ENCODE measurements around the gene MMD.
A peak's percentile ranks its signal among the peaks of the same experiment; 100 is the strongest.
"Not testable (repeated sequence)": the region's sequence is repeated elsewhere in the genome, so short reads cannot be mapped to it uniquely, and the experiment has no call there.

Gene MMD

DNA sequence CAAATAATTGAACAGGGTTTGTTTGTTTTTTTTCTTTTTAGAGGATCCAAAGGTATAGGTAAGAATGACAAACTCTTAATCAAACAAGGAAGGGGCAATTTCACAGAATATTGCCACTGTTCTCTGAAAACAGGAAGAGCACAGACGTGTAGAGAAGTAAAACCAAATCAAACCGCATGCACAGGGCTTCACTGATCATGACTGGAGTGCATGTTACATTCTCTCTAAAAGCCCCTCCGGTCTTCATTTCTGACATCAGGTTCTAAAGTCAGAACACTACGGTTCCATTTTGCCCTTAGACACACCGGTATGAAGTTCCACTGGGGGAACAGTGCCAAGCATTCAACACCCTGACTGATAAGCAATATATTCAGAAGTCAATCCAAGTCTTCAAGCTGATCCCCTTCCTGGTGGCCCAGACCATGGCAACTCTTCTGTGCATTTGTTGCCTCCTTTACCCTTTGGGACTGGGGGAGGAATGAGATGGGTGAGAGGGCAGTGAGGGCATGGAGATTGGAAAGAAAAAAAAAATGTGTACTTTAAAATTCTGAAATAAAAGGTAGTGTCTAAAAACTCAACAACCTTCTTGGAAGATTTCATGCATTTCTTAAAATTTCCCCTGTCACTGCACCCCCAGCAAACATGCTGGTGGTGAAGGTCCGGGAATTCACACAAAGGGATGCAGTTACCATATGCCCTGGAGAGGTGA, 1.4 kb downstream of the MMD start:
- DNase-seq (ENCODE audit: low read depth) = no peak

DNA sequence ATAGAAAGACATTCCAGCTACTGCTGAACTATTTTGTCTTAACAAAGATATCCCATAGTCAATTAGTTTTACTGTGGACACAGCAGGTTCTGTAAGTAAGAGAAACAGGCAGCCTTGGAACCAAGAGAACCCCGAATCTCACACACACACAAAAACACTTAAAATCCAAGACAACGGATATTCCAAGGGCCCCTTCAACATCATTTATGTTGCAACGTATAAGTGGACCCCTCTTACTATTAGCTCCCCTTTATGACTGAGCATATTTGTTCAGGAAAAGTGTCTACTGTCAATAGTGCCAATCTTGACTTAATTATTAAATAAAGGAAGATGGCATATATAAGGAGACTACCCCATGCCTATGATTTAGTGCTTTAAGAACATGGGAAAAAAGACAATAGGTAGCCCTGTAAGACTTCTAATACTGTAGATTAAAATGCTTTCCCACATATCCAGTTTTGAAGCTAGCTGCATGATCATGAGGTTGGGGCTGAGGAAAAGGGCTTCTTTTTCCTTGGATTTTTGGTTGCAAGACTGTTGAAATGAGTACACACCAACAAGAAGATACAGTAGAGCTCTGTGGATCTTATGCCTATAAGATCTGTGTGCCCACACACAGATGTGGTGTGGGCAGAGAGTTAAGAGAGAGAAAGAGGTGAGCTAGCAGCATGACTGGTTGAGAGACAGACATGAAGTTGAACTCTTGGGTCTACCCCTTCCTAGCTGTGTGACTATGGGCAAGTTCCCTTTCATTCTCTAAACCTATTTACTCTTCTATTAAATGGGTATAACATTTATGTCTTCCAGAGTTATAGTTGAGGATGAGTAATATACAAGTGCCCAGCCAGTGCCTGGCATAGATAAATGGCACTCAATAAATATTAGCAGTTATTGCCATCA, 3.0 kb downstream of the MMD start:
- DNase-seq (ENCODE audit: low read depth) = no peak

- DNase-seq (ENCODE audit: low read depth) = no peak
These were observed 4.0 kb downstream of the MMD start for GRCh38 chr17:55417411-55418268.

DNA sequence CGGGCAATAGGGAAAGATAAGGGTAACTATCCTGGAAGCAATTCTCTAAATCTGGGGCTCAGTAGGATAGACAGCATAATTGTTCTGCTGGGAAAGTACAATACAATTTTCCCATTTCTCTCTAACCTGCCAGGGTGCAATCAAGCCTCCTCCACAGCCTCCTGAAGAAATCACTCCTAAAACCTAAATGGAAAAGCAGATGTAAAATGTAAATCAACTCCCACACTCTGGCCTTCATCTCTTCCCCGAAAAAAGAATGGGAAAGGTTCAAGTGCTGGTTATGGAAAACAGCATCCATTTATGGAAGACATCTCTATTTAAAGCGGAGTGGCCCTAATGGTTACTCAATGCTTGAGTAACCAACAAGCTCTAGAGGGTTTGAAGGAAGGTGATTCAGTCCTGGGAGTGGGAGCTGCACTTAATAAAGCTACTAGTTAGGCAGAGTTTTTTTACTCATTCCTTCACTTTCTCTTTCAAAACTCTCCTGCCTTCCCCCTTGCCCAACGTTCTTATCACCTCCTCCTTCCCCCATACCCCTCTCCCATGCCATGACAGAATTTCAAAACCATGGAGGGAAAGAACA, 5.1 kb downstream of the MMD start:
- DNase-seq (ENCODE audit: low read depth) = no peak

DNA sequence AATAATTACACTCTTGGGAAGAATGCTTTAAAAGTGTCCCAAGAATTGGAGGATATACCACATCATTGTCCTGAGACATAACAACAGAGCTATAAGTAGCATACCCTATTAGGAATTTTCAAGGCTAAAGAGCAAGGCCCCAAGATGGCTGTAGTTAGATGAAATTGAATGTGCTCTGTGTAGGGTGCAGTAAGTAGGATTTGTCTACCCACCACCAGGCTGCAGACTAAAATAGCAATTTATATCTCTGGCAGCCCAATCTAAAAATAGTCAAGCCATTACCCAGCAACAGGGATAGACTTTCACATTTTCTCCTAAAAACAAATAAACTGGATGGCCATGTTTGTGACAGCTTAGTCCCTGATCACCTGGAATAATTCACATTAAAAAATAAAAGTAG, 5.6 kb downstream of the MMD start:
- no peak for DNase-seq (ENCODE audit: low read depth)

DNA sequence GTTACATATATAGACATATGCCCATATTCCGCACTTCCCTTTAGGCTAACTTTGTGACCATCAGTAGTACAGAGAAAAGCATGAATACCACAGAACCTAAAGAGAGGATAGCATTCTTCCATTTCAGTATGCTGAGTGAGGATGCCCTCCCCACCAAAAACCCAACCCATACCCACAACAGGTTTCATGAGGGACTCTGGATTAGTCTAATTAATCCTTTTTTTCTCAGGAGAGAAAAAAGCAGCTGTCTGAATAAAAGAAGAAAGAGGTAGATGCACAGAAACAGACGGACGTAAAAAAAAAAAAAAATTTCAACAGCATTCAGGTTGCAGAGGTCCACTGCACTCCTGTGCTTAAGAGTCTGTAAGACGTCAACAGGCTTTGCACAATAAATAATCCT, 6.7 kb downstream of the MMD start:
- no peak for DNase-seq (ENCODE audit: low read depth)

DNA sequence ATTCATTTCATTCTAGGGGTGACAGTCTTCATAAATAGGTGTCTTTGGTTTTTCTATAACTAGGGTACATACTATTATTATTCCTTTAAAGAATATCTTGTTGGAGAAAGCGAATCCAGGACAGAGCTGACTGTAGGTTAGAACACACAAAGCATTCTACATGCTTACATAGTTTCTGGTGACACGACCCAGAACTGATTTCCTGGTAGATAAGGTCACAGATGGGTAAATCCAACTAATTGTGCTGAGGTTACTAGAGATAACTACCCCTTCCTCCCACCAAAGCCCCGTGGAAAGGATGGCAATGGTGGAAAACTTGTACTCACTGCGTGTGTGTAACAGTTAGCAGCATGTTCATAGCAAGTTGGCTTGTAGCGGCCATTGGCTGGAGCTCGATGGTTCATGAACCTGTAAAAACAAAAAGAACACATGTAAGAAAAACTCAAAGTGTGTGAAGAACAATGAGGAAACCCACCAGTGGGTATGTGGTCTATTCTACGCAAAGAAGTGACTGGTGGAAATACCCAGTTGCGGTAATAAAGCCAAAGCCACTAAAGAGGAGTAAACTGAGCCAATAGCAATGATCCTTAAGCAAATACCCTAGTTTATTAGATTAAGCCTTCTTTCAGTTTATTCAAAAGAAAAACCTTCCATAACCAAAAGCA, 7.7 kb downstream of the MMD start:
- no peak for DNase-seq (ENCODE audit: low read depth)

GRCh38 chr17:55411463-55411855, 10.2 kb downstream of the MMD start:
- no peak for DNase-seq (ENCODE audit: low read depth)

DNA sequence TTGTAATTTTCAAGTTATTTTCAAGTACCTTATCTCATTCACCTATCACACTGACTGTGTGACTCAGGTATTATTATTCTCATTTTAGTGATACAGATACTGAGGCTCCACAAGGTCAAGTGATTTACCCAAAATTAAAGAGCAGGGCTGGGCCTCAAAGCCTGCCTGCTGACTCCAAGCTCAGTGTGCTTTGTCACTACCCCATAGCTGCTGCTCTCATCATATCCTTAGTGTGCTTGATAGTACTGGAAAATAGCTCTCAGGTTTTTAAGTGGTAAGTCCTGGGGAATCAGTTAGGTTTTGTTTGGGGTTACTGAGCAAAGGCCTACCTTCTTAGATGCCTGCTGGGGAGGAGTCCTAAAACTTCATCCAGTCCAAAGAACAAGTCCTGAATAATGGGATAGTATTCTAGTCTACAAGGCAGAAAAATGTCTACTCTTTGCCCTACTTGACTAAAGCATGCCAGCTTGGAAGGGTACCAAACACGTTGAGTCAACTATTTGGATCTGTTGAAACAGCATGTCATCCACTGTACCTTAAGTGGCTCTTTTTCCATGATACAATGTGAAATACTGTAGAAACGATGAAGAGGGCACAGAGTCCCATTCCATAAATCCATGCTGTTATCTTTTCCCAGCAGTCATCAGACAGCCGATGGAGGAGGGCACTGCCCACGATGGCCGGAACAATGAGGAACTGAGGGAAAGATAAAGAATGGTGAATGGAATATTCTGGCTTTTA, 10.7 kb downstream of the MMD start:
- DNase-seq (ENCODE audit: low read depth) = peak; percentile 27

- DNase-seq (ENCODE audit: low read depth) = no peak
These were observed 12.4 kb downstream of the MMD start for GRCh38 chr17:55409030-55409800.

DNA sequence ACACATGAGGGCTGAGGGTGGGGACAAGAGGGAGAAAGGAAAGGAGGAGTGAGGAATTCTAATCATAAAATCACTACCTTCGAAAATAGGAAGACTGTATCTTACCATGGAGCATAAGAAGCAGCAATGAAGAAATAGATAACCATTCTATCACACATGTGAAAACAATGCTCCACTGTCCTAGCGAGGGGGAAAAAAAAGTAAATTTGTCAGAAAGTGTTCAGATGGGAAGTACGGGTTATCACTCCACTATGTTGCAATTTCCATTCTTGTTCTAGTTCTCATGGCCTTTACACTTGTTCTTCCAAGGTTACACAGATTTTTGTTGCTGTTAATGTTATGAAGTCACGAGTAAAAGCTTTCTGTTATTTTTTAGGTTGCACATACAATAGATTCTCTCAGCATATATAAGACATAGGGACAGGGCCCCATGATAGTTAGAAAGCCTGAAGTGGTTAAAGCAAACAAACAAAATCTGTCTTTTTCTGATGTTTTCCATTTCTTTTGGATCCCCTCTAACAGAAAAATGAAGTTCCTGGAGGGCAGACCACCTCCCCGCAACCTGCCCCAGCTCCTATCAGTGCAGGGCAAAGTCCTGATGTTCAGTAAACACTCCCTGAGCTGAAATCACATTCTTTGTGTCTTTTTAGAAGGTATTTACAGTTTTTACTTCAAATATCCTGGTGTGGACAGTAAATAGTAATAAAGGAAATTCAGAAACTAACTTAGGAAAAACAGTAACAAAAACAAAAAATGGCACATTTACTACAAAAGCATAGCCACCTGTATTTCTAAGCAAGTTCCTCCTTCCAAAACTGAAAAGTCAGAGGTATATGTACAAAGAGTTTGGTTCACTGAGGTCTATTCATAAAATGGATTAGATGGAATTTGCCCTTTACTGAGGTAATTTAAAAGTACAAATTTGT, 13.7 kb downstream of the MMD start:
- no peak for DNase-seq (ENCODE audit: low read depth)

- DNase-seq (ENCODE audit: low read depth) = no peak
These were observed 16.0 kb downstream of the MMD start for GRCh38 chr17:55405600-55405999.

DNA sequence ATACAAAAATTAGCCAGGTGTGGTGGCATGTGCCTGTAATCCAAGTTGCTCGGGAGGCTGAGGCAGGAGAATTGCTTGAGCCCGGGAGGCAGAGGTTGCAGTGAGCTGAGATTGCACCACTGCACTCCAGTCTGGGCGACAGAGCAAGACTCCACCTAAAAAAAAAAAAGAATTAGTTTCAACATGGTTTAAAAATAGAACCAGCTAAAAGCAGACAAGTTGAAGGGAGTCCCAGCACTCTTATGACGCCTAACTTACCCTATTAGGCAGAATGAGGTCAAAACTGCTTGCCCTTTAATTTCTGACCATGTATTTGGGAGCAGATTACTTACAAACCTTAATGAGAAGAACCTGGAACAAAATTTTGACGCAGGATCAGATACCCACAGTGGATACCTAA, 17.4 kb downstream of the MMD start:
- not testable (repeated sequence) for DNase-seq (ENCODE audit: low read depth)

DNA sequence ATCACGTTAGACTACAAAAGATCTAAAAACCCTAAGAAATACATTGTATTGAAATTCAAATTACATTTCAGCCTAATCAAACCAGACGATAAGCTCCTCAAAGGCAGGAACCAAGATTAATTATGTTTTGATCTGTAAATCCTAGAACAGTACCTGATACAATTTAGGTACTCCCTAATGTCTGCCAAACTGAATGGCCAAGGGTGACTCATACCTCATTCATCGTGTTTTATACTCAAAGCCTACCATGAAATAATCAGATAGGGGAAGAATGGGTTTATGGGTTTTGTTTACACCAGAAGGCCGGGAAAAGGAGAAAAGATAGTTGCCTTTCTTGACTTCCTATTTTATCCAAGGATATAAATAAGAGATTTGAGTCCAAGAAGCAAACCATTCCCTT, 19.3 kb downstream of the MMD start:
- no peak for DNase-seq (ENCODE audit: low read depth)

- DNase-seq (ENCODE audit: low read depth) = peak; percentile 29
These were observed 22.9 kb downstream of the MMD start for GRCh38 chr17:55398689-55399088.

DNA sequence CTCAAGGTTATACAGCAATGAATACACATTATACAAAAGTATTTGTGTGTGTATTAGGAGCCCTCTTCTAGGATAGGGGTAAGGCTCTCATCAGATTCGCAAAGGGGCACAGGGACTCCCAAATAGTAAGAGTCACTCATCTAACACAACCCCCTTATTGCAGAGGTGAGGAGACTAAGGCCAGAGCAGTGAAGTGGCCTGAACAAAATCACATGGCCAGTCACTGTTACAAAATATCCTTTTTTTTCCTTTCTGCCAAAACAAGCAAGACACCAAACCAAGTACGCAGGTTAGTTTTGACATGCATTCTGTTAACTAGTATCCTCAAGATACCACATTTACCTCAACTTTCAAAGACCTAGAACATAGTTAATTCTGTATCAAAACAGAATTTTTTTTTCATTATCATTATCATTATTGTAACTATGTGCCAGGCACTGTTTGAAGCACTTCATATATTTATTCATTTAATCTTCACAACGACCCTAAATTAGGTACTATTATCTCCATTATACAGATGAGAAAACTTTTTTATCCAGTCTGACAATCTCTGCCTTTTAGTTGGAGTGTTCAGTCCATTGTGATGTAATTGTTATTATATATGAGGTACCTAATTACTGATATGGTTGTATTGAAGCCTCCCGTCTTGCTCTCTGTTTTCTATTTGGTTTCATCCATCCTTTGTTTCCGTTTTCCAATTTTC, 25.7 kb downstream of the MMD start:
- no peak for DNase-seq (ENCODE audit: low read depth)

GRCh38 chr17:55394357-55395021, 27.1 kb downstream of the MMD start:
- no peak for DNase-seq (ENCODE audit: low read depth)

Data from EH (cell line).